ENCODE measurements around the gene TMEM143.
A peak's percentile ranks its signal among the peaks of the same experiment; 100 is the strongest.
"Not testable (repeated sequence)": the region's sequence is repeated elsewhere in the genome, so short reads cannot be mapped to it uniquely, and the experiment has no call there.

The TMEM143 gene

GRCh38 chr19:48302600-48302959 lies 61.2 kb downstream of the TMEM143 start:
- H2AFZ ChIP-seq (ENCODE audit: low read depth, low read length), result no peak overlapping the region
- H3K27me3 ChIP-seq (ENCODE audit: insufficient read depth, low read length), result no peaks in the 10 kb centered on the region
- H3K4me1 ChIP-seq (ENCODE audit: insufficient read depth, low read length), result no peaks in the 10 kb centered on the region
- no peak overlapping the region for H3K4me3 ChIP-seq (ENCODE audit: low read length)
- H3K36me3 ChIP-seq (ENCODE audit: insufficient read depth, low read length), result no peaks in the 10 kb centered on the region
- H3K9me3 ChIP-seq (ENCODE audit: low read length), result peaks cover 1% of the 10 kb centered on the region

GRCh38 chr19:48301886-48302599 lies 61.7 kb downstream of the TMEM143 start:
- H3K9me3 ChIP-seq (ENCODE audit: low read length), result peaks cover 1% of the 10 kb centered on the region

GRCh38 chr19:48297975-48298374 lies 65.8 kb downstream of the TMEM143 start:
- Histone ChIP-seq H3K27me3 (ENCODE audit: insufficient read depth, low read length) (no peaks in the 10 kb centered on the region), H3K4me1 (ENCODE audit: insufficient read depth, low read length) (no peaks in the 10 kb centered on the region), H2AFZ (ENCODE audit: low read depth, low read length) (no peak overlapping the region), H3K36me3 (ENCODE audit: insufficient read depth, low read length) (no peaks in the 10 kb centered on the region), H3K9me3 (ENCODE audit: low read length) (peaks cover 1% of the 10 kb centered on the region), H3K4me3 (ENCODE audit: low read length) (no peak overlapping the region)

More at GRCh38 chr19:48301886-48302599, 61.7 kb downstream of the TMEM143 start:
- Histone ChIP-seq H3K4me3 (ENCODE audit: low read length) (no peak overlapping the region), H3K4me1 (ENCODE audit: insufficient read depth, low read length) (no peaks in the 10 kb centered on the region), H3K36me3 (ENCODE audit: insufficient read depth, low read length) (no peaks in the 10 kb centered on the region), H2AFZ (ENCODE audit: low read depth, low read length) (no peak overlapping the region), H3K27me3 (ENCODE audit: insufficient read depth, low read length) (no peaks in the 10 kb centered on the region)

GRCh38 chr19:48296963-48297734 lies 66.6 kb downstream of the TMEM143 start:
- H2AFZ ChIP-seq (ENCODE audit: low read depth, low read length), result no peak overlapping the region
- no peaks in the 10 kb centered on the region for H3K9me3 ChIP-seq (ENCODE audit: low read length)
- no peaks in the 10 kb centered on the region for H3K27me3 ChIP-seq (ENCODE audit: insufficient read depth, low read length)
- no peaks in the 10 kb centered on the region for H3K36me3 ChIP-seq (ENCODE audit: insufficient read depth, low read length)
- H3K4me3 ChIP-seq (ENCODE audit: low read length), result no peak overlapping the region
- H3K4me1 ChIP-seq (ENCODE audit: insufficient read depth, low read length), result no peaks in the 10 kb centered on the region

- H3K4me1 ChIP-seq (ENCODE audit: insufficient read depth, low read length), result no peaks in the 10 kb centered on the region
- no peaks in the 10 kb centered on the region for H3K27me3 ChIP-seq (ENCODE audit: insufficient read depth, low read length)
- no peak overlapping the region for H2AFZ ChIP-seq (ENCODE audit: low read depth, low read length)
- H3K36me3 ChIP-seq (ENCODE audit: insufficient read depth, low read length), result no peaks in the 10 kb centered on the region
- no peaks in the 10 kb centered on the region for H3K9me3 ChIP-seq (ENCODE audit: low read length)
- H3K4me3 ChIP-seq (ENCODE audit: low read length), result no peak overlapping the region
Measured at GRCh38 chr19:48295458-48295857, 68.3 kb downstream of the TMEM143 start.

GRCh38 chr19:48292798-48293197 lies 70.9 kb downstream of the TMEM143 start:
- Histone ChIP-seq H2AFZ (ENCODE audit: low read depth, low read length) (no peak overlapping the region), H3K4me1 (ENCODE audit: insufficient read depth, low read length) (peaks cover 3% of the 10 kb centered on the region), H3K36me3 (ENCODE audit: insufficient read depth, low read length) (no peaks in the 10 kb centered on the region), H3K27me3 (ENCODE audit: insufficient read depth, low read length) (no peaks in the 10 kb centered on the region), H3K4me3 (ENCODE audit: low read length) (no peak overlapping the region), H3K9me3 (ENCODE audit: low read length) (no peaks in the 10 kb centered on the region)

GRCh38 chr19:48291489-48291815 lies 72.3 kb downstream of the TMEM143 start:
- H3K27me3 ChIP-seq (ENCODE audit: insufficient read depth, low read length); H3K9me3 ChIP-seq (ENCODE audit: low read length); H3K4me1 ChIP-seq (ENCODE audit: insufficient read depth, low read length); H3K4me3 ChIP-seq (ENCODE audit: low read length); H2AFZ ChIP-seq (ENCODE audit: low read depth, low read length); H3K36me3 ChIP-seq (ENCODE audit: insufficient read depth, low read length): not testable (repeated sequence)

GRCh38 chr19:48290771-48291488 lies 72.8 kb downstream of the TMEM143 start:
- Histone ChIP-seq H3K36me3 (ENCODE audit: insufficient read depth, low read length) (peaks cover 12% of the 10 kb centered on the region), H3K9me3 (ENCODE audit: low read length) (peaks cover 8% of the 10 kb centered on the region), H3K27me3 (ENCODE audit: insufficient read depth, low read length) (no peaks in the 10 kb centered on the region), H3K4me3 (ENCODE audit: low read length) (peak overlapping the region; percentile 31), H3K4me1 (ENCODE audit: insufficient read depth, low read length) (peaks cover 3% of the 10 kb centered on the region), H2AFZ (ENCODE audit: low read depth, low read length) (peak overlapping the region; percentile 27)

- Histone ChIP-seq H3K4me3 (ENCODE audit: low read length) (no peak overlapping the region), H3K27me3 (ENCODE audit: insufficient read depth, low read length) (no peaks in the 10 kb centered on the region), H3K9me3 (ENCODE audit: low read length) (peaks cover 11% of the 10 kb centered on the region), H3K36me3 (ENCODE audit: insufficient read depth, low read length) (peaks cover 17% of the 10 kb centered on the region), H2AFZ (ENCODE audit: low read depth, low read length) (no peak overlapping the region), H3K4me1 (ENCODE audit: insufficient read depth, low read length) (peaks cover 3% of the 10 kb centered on the region)
Measured at GRCh38 chr19:48290401-48290770, 73.4 kb downstream of the TMEM143 start.

- H3K4me3 ChIP-seq (ENCODE audit: low read length), result no peak overlapping the region
- H3K27me3 ChIP-seq (ENCODE audit: insufficient read depth, low read length), result no peaks in the 10 kb centered on the region
- H3K9me3 ChIP-seq (ENCODE audit: low read length), result peaks cover 25% of the 10 kb centered on the region
- H3K4me1 ChIP-seq (ENCODE audit: insufficient read depth, low read length), result peaks cover 3% of the 10 kb centered on the region
- no peak overlapping the region for H2AFZ ChIP-seq (ENCODE audit: low read depth, low read length)
- peaks cover 39% of the 10 kb centered on the region for H3K36me3 ChIP-seq (ENCODE audit: insufficient read depth, low read length)
Measured at GRCh38 chr19:48287748-48288147, 76.0 kb downstream of the TMEM143 start.

- Histone ChIP-seq H2AFZ (ENCODE audit: low read depth, low read length) (no peak overlapping the region), H3K36me3 (ENCODE audit: insufficient read depth, low read length) (peaks cover 58% of the 10 kb centered on the region)
Measured at GRCh38 chr19:48284896-48285295, 78.8 kb downstream of the TMEM143 start.

GRCh38 chr19:48283908-48284307 lies 79.8 kb downstream of the TMEM143 start:
- Histone ChIP-seq H3K4me1 (ENCODE audit: insufficient read depth, low read length) (no peaks in the 10 kb centered on the region), H3K27me3 (ENCODE audit: insufficient read depth, low read length) (no peaks in the 10 kb centered on the region), H3K9me3 (ENCODE audit: low read length) (peaks cover 34% of the 10 kb centered on the region), H3K36me3 (ENCODE audit: insufficient read depth, low read length) (peaks cover 63% of the 10 kb centered on the region), H3K4me3 (ENCODE audit: low read length) (no peak overlapping the region), H2AFZ (ENCODE audit: low read depth, low read length) (no peak overlapping the region)

More at GRCh38 chr19:48284896-48285295, 78.8 kb downstream of the TMEM143 start:
- Histone ChIP-seq H3K27me3 (ENCODE audit: insufficient read depth, low read length) (no peaks in the 10 kb centered on the region), H3K4me1 (ENCODE audit: insufficient read depth, low read length) (no peaks in the 10 kb centered on the region), H3K4me3 (ENCODE audit: low read length) (no peak overlapping the region), H3K9me3 (ENCODE audit: low read length) (peaks cover 34% of the 10 kb centered on the region)
